Lung (tissue), 12 donors: ENCODE results near the gene IGSF6. TPM values are rescaled to one million over a fixed set of nuclear protein-coding genes. Genes with fewer than 3 reads are reported as not detected.
"Not testable (repeated sequence)": the region's sequence is repeated elsewhere in the genome, so short reads cannot be mapped to it uniquely, and the experiment has no call there.

ENCODE experiments used
- ATAC-seq: fragments of 200-7000 bp; cut with Tn5 transposase; one replicate; pipeline ENCODE4 v1.9.1; 2020; ENCODE audit warnings: moderate number of reproducible peaks; ENCODE audit not compliant: insufficient read depth, low FRiP score
- DNase-seq, 3 donors: peaks; one replicate each; pipeline ENCODE4 v3.0.0-alpha.2; 2013 to 2017
- H3K27ac ChIP-seq, 2 donors: one replicate each; pipeline ENCODE4 v1.5.1; 2013; ENCODE audit warnings: mild to moderate bottlenecking in 2 of 2, moderate library complexity in 2 of 2, control low read depth in 1 of 2, inconsistent platforms in 1 of 2, low read depth in 1 of 2, low read length in 1 of 2
- H3K27me3 ChIP-seq, 3 donors: one replicate each; pipeline ENCODE4 v1.5.1; 2013; ENCODE audit warnings: low read length in 2 of 3; ENCODE audit not compliant: control insufficient read depth in 3 of 3, insufficient read depth in 3 of 3
- H3K36me3 ChIP-seq, 4 donors: one replicate each; pipeline ENCODE4 v1.5.1; 2013; ENCODE audit warnings: low read length in 4 of 4, mild to moderate bottlenecking in 1 of 4, moderate library complexity in 1 of 4; ENCODE audit not compliant: control insufficient read depth in 4 of 4, insufficient read depth in 4 of 4
- H3K4me1 ChIP-seq, 5 donors: one replicate each; pipeline ENCODE4 v1.5.1; 2013; ENCODE audit warnings: low read length in 5 of 5, mild to moderate bottlenecking in 2 of 5, moderate library complexity in 1 of 5; ENCODE audit not compliant: control insufficient read depth in 5 of 5, insufficient read depth in 5 of 5
- H3K4me3 ChIP-seq: one replicate; pipeline ENCODE4 v1.5.1; 2013; ENCODE audit warnings: mild to moderate bottlenecking, control low read depth, moderate library complexity
- H3K9ac ChIP-seq, 2 donors: one replicate each; pipeline ENCODE4 v1.5.1; 2013; ENCODE audit warnings: low read length in 2 of 2, control low read depth in 1 of 2; ENCODE audit not compliant: insufficient read depth in 1 of 2
- H3K9me3 ChIP-seq, 4 donors: one replicate each; pipeline ENCODE4 v1.5.1; 2013; ENCODE audit warnings: low read length in 3 of 4, mild to moderate bottlenecking in 1 of 4, moderate library complexity in 1 of 4; ENCODE audit not compliant: control insufficient read depth in 4 of 4, insufficient read depth in 3 of 4
- WGBS, 2 donors: extraction: QIAGEN DNeasy Blood & Tissue Kit; methylation state at CpG; one replicate each; pipeline ENCODE4 v1.1.7; 2013; 5-methylcytosine and 5-hydroxymethylcytosine counted together
- polyA plus RNA-seq, 2 donors: library from polyadenylated mRNA; stranded (reverse); fragments of 200-250 nt; gene quantifications; one replicate each; pipeline ENCODE4 v1.2.1, GENCODE V29; 2013
- total RNA-seq, 2 donors: library from RNA; depleted of rRNA in 1 of 2; stranded (reverse); fragments of >200 nt in 1 of 2; gene quantifications; one replicate each; pipeline ENCODE4 v1.2.1, GENCODE V29; 2014 to 2021
- TF ChIP-seq, protein P1 (sequence below): IDR thresholded peaks from 2 replicates; pipeline ENCODE4 v1.5.1; 2012; ENCODE audit warnings: mild to moderate bottlenecking; ENCODE audit errors: control extremely low read depth, extremely low read depth
- donor health status: control.
- donor health status: control.
- donor health status: Bipolar disorder and iron deficiency.
- donor health status: healthy.
- donor health status: DM: yes; HTN: yes; CAD: no.

IGSF6 gene
- total and polyA plus RNA-seq, 4 donors: 12.2 to 54.3 (median 38.8) TPM

DNA sequence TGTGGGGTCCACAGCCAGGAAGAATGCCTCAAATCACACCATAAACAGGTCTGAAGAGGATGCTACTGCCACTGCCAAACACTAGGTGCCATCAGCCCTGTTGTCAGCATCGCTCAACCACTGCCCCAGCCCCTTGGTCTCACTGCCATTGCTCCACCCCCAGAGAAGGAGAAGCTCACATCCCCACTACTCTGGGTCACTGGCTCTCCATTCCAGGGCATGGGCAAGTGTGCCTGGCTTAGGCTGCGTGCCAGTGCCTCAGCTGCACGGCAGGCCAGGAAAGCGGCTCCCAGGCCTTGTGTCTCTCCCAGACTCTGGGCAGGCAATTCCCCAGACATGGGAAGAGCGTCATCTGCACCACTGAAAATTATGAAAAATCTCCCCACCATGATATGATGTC, 1.2 kb upstream of the IGSF6 start:
- DNase-seq (no peak), ATAC-seq (no peak)
- Histone ChIP-seq H3K27me3 (no peaks in the 10 kb centered on the region), H3K27ac (no peak overlapping the region), H3K36me3 (peaks cover 0 to 10% (median 4%) of the 10 kb centered on the region in 4 donors), H3K4me1 (peaks cover 0 to 2% (median 0%) of the 10 kb centered on the region in 5 donors), H3K9ac (no peak overlapping the region), H3K4me3 (no peak overlapping the region), H3K9me3 (no peaks in the 10 kb centered on the region)
- WGBS, 2 donors: 83 to 91% methylated on average over 5 of the region's 5 CpGs
- TF ChIP-seq, protein P1, sequence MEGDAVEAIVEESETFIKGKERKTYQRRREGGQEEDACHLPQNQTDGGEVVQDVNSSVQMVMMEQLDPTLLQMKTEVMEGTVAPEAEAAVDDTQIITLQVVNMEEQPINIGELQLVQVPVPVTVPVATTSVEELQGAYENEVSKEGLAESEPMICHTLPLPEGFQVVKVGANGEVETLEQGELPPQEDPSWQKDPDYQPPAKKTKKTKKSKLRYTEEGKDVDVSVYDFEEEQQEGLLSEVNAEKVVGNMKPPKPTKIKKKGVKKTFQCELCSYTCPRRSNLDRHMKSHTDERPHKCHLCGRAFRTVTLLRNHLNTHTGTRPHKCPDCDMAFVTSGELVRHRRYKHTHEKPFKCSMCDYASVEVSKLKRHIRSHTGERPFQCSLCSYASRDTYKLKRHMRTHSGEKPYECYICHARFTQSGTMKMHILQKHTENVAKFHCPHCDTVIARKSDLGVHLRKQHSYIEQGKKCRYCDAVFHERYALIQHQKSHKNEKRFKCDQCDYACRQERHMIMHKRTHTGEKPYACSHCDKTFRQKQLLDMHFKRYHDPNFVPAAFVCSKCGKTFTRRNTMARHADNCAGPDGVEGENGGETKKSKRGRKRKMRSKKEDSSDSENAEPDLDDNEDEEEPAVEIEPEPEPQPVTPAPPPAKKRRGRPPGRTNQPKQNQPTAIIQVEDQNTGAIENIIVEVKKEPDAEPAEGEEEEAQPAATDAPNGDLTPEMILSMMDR: no peak

DNA sequence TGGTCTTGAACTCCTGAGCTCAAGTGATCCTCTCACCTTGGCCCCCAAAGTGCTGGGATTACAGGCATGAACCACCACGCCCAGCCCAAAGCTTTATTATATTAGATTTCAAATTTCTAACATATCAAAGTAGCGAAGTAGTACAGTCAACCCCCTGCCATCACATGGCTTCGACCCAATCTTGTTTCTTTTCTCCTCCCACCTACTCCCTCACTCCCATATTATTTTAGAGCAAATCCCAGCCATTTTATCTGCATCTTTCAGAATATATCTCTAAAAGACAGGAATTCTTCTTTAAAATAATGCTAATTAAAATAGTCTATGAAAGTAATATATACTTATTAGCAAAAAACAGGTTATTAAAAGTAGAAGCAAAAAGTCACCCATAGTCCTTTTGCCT, 893 bp downstream of the IGSF6 start:
- peak overlapping the region in 1 of 2 donors; percentile 65 for H3K27ac ChIP-seq
- no peak overlapping the region for H3K9ac ChIP-seq

DNA sequence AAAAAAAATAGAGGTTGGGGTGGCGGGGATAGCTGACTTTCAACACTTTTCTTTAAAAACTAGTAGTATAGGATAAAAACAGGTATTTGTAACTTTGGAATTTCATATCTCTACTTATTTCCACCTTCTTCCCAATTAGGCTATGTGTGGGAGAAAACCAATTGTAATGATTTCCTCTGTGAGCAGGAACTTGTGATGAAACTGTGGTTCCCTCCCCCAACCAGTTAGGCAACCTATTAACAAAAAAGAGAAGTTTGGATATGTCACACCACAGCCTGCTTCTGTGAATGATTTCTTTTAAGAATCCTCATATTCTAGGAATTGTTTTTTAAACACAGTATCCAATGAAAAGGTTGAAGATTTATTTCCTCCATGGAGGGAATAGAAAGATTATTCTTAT, 1.9 kb downstream of the IGSF6 start:
- ATAC-seq: no peak

More for the DNA sequence above, 893 bp downstream of the IGSF6 start:
- DNase-seq (no peak), ATAC-seq (no peak)
- no peaks in the 10 kb centered on the region for H3K9me3 ChIP-seq
- H3K4me1 ChIP-seq: peaks cover 0 to 2% (median 0%) of the 10 kb centered on the region in 5 donors
- TF ChIP-seq, protein P1: no peak
- no peak overlapping the region for H3K4me3 ChIP-seq
- no peaks in the 10 kb centered on the region for H3K27me3 ChIP-seq
- H3K36me3 ChIP-seq: peaks cover 4 to 10% (median 6%) of the 10 kb centered on the region in 4 donors
- WGBS, 2 donors: 86 to 89% methylated on average over 3 of the region's 3 CpGs

DNA sequence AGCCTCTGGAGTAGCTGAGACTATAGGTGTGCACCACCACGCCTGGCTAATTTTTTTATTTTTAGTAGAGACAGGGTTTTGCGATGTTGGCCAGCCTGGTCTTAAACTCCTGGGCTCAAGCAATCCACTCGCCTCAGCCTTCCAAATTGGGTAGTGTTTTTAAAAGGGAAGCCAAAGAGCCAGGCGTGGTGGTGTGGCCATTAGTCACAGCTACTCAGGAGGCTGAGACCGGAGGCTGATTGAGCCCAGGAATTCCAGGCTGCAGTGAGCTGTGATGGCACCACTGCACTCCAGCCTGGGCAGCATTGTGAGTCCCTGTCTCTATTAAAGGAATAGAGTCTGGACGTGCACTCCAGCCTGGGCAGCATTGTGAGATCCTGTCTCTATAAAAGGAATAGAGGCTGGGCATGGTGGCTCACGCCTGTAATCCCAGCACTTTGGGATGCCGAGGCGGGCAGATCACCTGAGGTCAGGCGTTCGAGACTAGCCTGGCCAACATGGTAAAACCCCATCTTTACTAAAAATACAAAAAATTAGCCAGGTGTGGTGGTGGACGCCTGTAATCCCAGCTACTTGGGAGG, 2.5 kb downstream of the IGSF6 start:
- H3K9me3 ChIP-seq, DNase-seq, H3K9ac ChIP-seq, H3K27me3 ChIP-seq, ATAC-seq, H3K4me1 ChIP-seq, H3K4me3 ChIP-seq, H3K27ac ChIP-seq, H3K36me3 ChIP-seq: not testable (repeated sequence)
- WGBS, 2 donors: 85 to 91% methylated on average over 12 of the region's 12 CpGs

More for the DNA sequence above, 1.9 kb downstream of the IGSF6 start:
- H3K4me3 ChIP-seq: no peak overlapping the region
- H3K9me3 ChIP-seq: no peaks in the 10 kb centered on the region
- no peak overlapping the region for H3K27ac ChIP-seq
- WGBS, 2 donors: 56 to 67% methylated on average over 1 of the region's 1 CpG
- TF ChIP-seq, protein P1: no peak
- no peak for DNase-seq
- no peak overlapping the region for H3K9ac ChIP-seq
- peaks cover 2 to 6% (median 5%) of the 10 kb centered on the region in 4 donors for H3K36me3 ChIP-seq
- H3K4me1 ChIP-seq: peaks cover 0 to 6% (median 3%) of the 10 kb centered on the region in 5 donors
- H3K27me3 ChIP-seq: no peaks in the 10 kb centered on the region
